GM12878 (cell line): ENCODE results near the gene HMOX1. TPM values are rescaled to one million over a fixed set of nuclear protein-coding genes. Genes with fewer than 3 reads are reported as not detected.

Experiments
- ASH2L ChIP-seq: fragments of 300-600, 200-600 bp; sonication (generic); IDR thresholded peaks from 2 replicates; pipeline ENCODE4 v1.6.1; 2017; ENCODE audit warnings: low read depth, mild to moderate bottlenecking, borderline replicate concordance
- BCL11A ChIP-seq: IDR thresholded peaks from 2 replicates; pipeline ENCODE4 v1.6.1; 2011; ENCODE audit warnings: low read depth, low read length
- BMI1 ChIP-seq: fragments of 450-650 bp; IDR thresholded peaks from 2 replicates; pipeline ENCODE4 v1.6.1; 2016; ENCODE audit warnings: mild to moderate bottlenecking, moderate library complexity, borderline replicate concordance
- BRCA1 ChIP-seq: IDR thresholded peaks from 2 replicates; pipeline ENCODE4 v1.6.1; 2011; ENCODE audit warnings: low read depth, low read length, improper control_type of control experiment
- CBFB ChIP-seq: IDR thresholded peaks from 2 replicates; pipeline ENCODE4 v1.6.1; 2016; ENCODE audit warnings: antibody characterized with exemption, low read depth
- EED ChIP-seq: sonication (generic); IDR thresholded peaks from 2 replicates; pipeline ENCODE4 v1.6.1; 2016; ENCODE audit warnings: antibody characterized with exemption, low read depth
- FOS ChIP-seq: IDR thresholded peaks from 3 replicates; pipeline ENCODE4 v1.6.1; 2011; ENCODE audit warnings: borderline replicate concordance; ENCODE audit not compliant: insufficient read length; ENCODE audit errors: extremely low read depth
- FOXM1 ChIP-seq: IDR thresholded peaks from 2 replicates; pipeline ENCODE4 v1.6.1; 2012; ENCODE audit warnings: low read depth, mild to moderate bottlenecking, inconsistent platforms, low read length, moderate library complexity
- IKZF2 ChIP-seq, 2 experiments: fragments of 450-650 bp; IDR thresholded peaks; 2 replicates each; pipeline ENCODE4 v1.6.1; 2017; ENCODE audit warnings: mild to moderate bottlenecking in 2 of 2, moderate library complexity in 2 of 2
- JUND ChIP-seq: IDR thresholded peaks from 2 replicates; pipeline ENCODE4 v1.6.1; 2012; ENCODE audit warnings: low read depth, mild to moderate bottlenecking, low read length, improper control_type of control experiment, moderate library complexity
- KDM1A ChIP-seq: fragments of 200-600 bp; sonication (generic); IDR thresholded peaks from 2 replicates; pipeline ENCODE4 v1.6.1; 2016; ENCODE audit warnings: borderline replicate concordance
- LARP7 ChIP-seq: fragments of 450-650 bp; IDR thresholded peaks from 2 replicates; pipeline ENCODE4 v1.6.1; 2017; ENCODE audit warnings: mild to moderate bottlenecking
- MEF2A ChIP-seq: IDR thresholded peaks from 2 replicates; pipeline ENCODE4 v1.6.1; 2011; ENCODE audit warnings: low read depth, mild to moderate bottlenecking, low read length, moderate library complexity; ENCODE audit not compliant: insufficient read depth
- NFXL1 ChIP-seq: fragments of 450-650 bp; IDR thresholded peaks from 2 replicates; pipeline ENCODE4 v1.6.1; 2017; ENCODE audit warnings: antibody characterized with exemption, mild to moderate bottlenecking, borderline replicate concordance
- POLR2AphosphoS5 ChIP-seq: IDR thresholded peaks from 2 replicates; pipeline ENCODE4 v1.6.1; 2011; ENCODE audit warnings: mild to moderate bottlenecking, low read length, inconsistent platforms
- POU2F2 ChIP-seq: IDR thresholded peaks from 3 replicates; pipeline ENCODE4 v1.6.1; 2011; ENCODE audit warnings: low read depth, mild to moderate bottlenecking, low read length, borderline replicate concordance
- RAD21 ChIP-seq: IDR thresholded peaks from 2 replicates; pipeline ENCODE4 v1.6.1; 2011; ENCODE audit warnings: mild to moderate bottlenecking, low read depth, low read length, moderate library complexity; ENCODE audit not compliant: insufficient read depth
- SMAD1 ChIP-seq: fragments of 450-650 bp; IDR thresholded peaks from 2 replicates; pipeline ENCODE4 v1.6.1; 2018; ENCODE audit warnings: mild to moderate bottlenecking, low read depth; ENCODE audit not compliant: partially characterized antibody
- SMARCA5 ChIP-seq: fragments of 450-650 bp; IDR thresholded peaks from 2 replicates; pipeline ENCODE4 v1.6.1; 2017; ENCODE audit warnings: mild to moderate bottlenecking
- SREBF2 ChIP-seq: IDR thresholded peaks from 2 replicates; pipeline ENCODE4 v1.6.1; 2012; ENCODE audit warnings: mild to moderate bottlenecking, low read length
- SRF ChIP-seq, 2 experiments: IDR thresholded peaks; 2 replicates each; pipeline ENCODE4 v1.6.1; 2011; ENCODE audit warnings: low read depth in 2 of 2, low read length in 2 of 2, mild to moderate bottlenecking in 1 of 2, moderate library complexity in 1 of 2
- TARDBP ChIP-seq: IDR thresholded peaks from 2 replicates; pipeline ENCODE4 v1.6.1; 2016; ENCODE audit warnings: borderline replicate concordance
- WRNIP1 ChIP-seq: IDR thresholded peaks from 2 replicates; pipeline ENCODE4 v1.6.1; 2011; ENCODE audit warnings: low read depth, low read length, improper control_type of control experiment, borderline replicate concordance
- polyA plus RNA-seq, 11 experiments: library from polyadenylated mRNA; depleted of rRNA in 4 of 11; unstranded in 6 of 11; stranded (reverse) in 5 of 11; fragments of >200 nt; fragmentation: Nextera tagmentation in 4 of 11; fragmentation: Illumina TruSeq in 1 of 11; extraction: Ambion mirVana in 4 of 11; extraction: Trizol in 1 of 11; gene quantifications; 1 replicate in 1 of 11; 2 replicates in 10 of 11; pipeline versions ENCODE4 v1.2.1 to v1.2.3, GENCODE V29; 2011 to 2016; ENCODE audit warnings: inconsistent platforms in 2 of 11, missing spikeins in 2 of 11, low read depth in 1 of 11
- total RNA-seq, 4 experiments: library from RNA; depleted of rRNA in 3 of 4; stranded (reverse); fragments of >200 nt in 3 of 4; fragmentation: Illumina TruSeq in 1 of 4; extraction: Trizol in 1 of 4; gene quantifications; 2 replicates each; pipeline versions ENCODE4 v1.2.1 to v1.2.3, GENCODE V29; 2013 to 2021
- TF ChIP-seq, protein P1 (sequence below): fragments of 450-650 bp; IDR thresholded peaks from 2 replicates; pipeline ENCODE4 v1.6.1; 2018; ENCODE audit warnings: mild to moderate bottlenecking, low read depth, moderate library complexity; ENCODE audit not compliant: partially characterized antibody
- TF ChIP-seq, protein P2 (sequence below): IDR thresholded peaks from 2 replicates; pipeline ENCODE4 v1.6.1; 2011; ENCODE audit warnings: low read depth, low read length, improper control_type of control experiment, borderline replicate concordance
- TF ChIP-seq, protein P3 (sequence below): IDR thresholded peaks from 2 replicates; pipeline ENCODE4 v1.6.1; 2012; ENCODE audit warnings: low read depth, low read length, improper control_type of control experiment
- TF ChIP-seq, protein P4 (sequence below): fragments of 450-650 bp; IDR thresholded peaks from 2 replicates; pipeline ENCODE4 v1.6.1; 2017; ENCODE audit warnings: borderline replicate concordance

Gene HMOX1
- total and polyA plus RNA-seq, 10 of the 15 experiments (the other 5 are each of a cell fraction or from before 2014, with no cell fraction given): 1.5 to 36.7 (median 18.8) TPM

DNA sequence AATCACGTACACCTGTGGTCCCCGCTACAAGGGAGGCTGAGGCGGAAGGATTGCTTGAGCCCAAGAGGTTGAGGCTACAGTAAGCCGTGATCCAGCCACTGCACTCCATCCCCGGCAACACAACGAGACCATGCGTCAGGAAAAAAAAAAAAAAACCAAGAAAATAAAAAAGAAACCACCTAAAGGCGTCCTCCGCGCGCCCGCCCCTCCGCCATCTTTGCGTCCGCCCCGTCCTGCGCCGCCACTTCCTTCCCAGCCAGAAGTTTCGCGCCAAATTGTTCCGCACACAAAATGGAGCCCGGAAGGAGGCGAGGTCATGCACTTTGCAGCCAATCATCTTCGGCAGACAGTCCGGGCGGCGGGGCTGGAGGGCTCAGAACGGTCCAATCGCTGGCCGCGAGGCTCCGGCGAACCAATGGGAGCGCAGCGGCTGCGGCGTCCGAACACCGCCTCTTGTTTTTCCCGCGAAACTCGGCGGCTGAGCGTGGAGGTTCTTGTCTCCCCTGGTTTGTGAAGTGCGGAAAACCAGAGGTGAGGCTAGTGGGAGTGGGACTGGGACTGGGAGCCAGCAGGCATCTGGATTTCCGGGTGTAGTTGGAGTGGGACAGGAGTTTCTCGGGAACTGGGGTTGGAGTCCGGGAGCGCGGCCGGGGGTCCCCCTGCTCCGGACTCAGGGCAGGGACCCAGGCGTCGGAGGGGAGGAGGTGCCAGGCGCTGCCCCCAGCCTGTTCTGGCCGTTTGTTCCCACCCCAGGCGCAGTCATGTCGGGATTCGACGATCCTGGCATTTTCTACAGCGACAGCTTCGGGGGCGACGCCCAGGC lies 19.0 kb downstream of the HMOX1 start, which contains the start of gene MCM5 (continued):
- TF ChIP-seq, protein P1, sequence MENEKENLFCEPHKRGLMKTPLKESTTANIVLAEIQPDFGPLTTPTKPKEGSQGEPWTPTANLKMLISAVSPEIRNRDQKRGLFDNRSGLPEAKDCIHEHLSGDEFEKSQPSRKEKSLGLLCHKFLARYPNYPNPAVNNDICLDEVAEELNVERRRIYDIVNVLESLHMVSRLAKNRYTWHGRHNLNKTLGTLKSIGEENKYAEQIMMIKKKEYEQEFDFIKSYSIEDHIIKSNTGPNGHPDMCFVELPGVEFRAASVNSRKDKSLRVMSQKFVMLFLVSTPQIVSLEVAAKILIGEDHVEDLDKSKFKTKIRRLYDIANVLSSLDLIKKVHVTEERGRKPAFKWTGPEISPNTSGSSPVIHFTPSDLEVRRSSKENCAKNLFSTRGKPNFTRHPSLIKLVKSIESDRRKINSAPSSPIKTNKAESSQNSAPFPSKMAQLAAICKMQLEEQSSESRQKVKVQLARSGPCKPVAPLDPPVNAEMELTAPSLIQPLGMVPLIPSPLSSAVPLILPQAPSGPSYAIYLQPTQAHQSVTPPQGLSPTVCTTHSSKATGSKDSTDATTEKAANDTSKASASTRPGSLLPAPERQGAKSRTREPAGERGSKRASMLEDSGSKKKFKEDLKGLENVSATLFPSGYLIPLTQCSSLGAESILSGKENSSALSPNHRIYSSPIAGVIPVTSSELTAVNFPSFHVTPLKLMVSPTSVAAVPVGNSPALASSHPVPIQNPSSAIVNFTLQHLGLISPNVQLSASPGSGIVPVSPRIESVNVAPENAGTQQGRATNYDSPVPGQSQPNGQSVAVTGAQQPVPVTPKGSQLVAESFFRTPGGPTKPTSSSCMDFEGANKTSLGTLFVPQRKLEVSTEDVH: peak; percentile 100
- no peak for TF ChIP-seq BMI1
- no peak for TF ChIP-seq BCL11A
- TF ChIP-seq SMARCA5: no peak
- TF ChIP-seq RAD21: no peak
- TF ChIP-seq BRCA1: no peak
- no peak; the same call in 1 of the 2 replicates for TF ChIP-seq CBFB
- TF ChIP-seq, protein P2, sequence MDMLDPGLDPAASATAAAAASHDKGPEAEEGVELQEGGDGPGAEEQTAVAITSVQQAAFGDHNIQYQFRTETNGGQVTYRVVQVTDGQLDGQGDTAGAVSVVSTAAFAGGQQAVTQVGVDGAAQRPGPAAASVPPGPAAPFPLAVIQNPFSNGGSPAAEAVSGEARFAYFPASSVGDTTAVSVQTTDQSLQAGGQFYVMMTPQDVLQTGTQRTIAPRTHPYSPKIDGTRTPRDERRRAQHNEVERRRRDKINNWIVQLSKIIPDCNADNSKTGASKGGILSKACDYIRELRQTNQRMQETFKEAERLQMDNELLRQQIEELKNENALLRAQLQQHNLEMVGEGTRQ: no peak
- no peak for TF ChIP-seq FOXM1
- 0 out of 3 replicates have a peak, but pooled peaks have one; percentile 0 for TF ChIP-seq POU2F2
- no peak for TF ChIP-seq JUND
- TF ChIP-seq EED: no peak
- TF ChIP-seq SMAD1: no peak
- TF ChIP-seq IKZF2 (IDR thresholded peaks at IDR 0.05): no peak
- TF ChIP-seq, protein P3, sequence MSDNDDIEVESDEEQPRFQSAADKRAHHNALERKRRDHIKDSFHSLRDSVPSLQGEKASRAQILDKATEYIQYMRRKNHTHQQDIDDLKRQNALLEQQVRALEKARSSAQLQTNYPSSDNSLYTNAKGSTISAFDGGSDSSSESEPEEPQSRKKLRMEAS: peak; percentile 68; the same call in 1 of the 2 replicates
- TF ChIP-seq, protein P4, sequence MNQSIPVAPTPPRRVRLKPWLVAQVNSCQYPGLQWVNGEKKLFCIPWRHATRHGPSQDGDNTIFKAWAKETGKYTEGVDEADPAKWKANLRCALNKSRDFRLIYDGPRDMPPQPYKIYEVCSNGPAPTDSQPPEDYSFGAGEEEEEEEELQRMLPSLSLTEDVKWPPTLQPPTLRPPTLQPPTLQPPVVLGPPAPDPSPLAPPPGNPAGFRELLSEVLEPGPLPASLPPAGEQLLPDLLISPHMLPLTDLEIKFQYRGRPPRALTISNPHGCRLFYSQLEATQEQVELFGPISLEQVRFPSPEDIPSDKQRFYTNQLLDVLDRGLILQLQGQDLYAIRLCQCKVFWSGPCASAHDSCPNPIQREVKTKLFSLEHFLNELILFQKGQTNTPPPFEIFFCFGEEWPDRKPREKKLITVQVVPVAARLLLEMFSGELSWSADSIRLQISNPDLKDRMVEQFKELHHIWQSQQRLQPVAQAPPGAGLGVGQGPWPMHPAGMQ: no peak
- TF ChIP-seq NFXL1: no peak
- TF ChIP-seq KDM1A: no peak
- no peak for TF ChIP-seq TARDBP
- peak; percentile 90 for TF ChIP-seq POLR2AphosphoS5
- TF ChIP-seq ASH2L: no peak
- peak; percentile 68 for TF ChIP-seq FOS
- no peak; the same call in 1 of the 2 replicates for TF ChIP-seq WRNIP1
- 0 out of 4 replicates have a peak, but pooled peaks of 1 of the 2 experiments have one; percentile 7 for TF ChIP-seq SRF (IDR thresholded peaks at IDR 0.05; ENCODE audit: low read depth in 2 of 2, low read length in 2 of 2)
- TF ChIP-seq LARP7: peak; percentile 84
- no peak for TF ChIP-seq MEF2A
- TF ChIP-seq SREBF2: no peak
